AG04449 (cell line): ENCODE results near the gene ERC2.

Experiments
- CTCF ChIA-PET: fragments of 350-600 bp; formaldehyde crosslinking; extraction: SDS; loops from one replicate; lab custom pipeline; 2021; ENCODE audit warnings: antibody characterized with exemption; lab: Yijun Ruan, JAX
- POLR2A ChIA-PET: fragments of 400-600, 350-600 bp; formaldehyde crosslinking; extraction: SDS; loops from one replicate; lab custom pipeline; 2020; ENCODE audit warnings: antibody characterized with exemption, inconsistent platforms; lab: Yijun Ruan, JAX
- DNase-seq: peaks from one replicate; pipeline ENCODE4 v3.0.0-alpha.2; 2010; ENCODE audit warnings: low read depth, low spot score
- H3K4me3 ChIP-seq: 2 replicates; pipeline ENCODE4 v1.5.1; 2011; ENCODE audit warnings: low read depth, mild to moderate bottlenecking, control low read depth, low read length
- TF ChIP-seq, protein P1 (sequence below): IDR thresholded peaks from one replicate; pipeline ENCODE4 v1.5.1; 2011; ENCODE audit warnings: mild to moderate bottlenecking, moderate library complexity, low read length, control low read depth, inconsistent platforms; ENCODE audit not compliant: insufficient read depth; ENCODE audit errors: missing control alignments

ERC2 gene

DNA sequence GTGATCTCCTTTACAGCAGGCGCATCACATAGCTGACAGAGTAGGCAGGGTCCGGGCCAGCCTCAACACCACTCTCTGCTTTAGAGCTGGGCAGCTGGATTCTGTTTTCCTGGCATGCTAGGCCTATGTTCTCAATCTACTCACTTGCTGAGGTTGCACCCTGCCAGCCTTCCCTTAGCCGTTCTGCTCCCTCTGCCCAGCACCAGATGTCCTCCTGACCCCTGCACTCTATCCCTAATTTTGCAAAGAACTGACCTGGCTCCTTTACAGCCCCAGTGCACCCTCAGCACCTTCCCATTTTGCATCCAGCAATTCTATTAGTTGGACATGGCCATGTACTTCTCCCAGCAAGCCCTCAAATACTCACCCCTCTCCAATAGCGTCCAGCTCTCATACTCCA lies 609.5 kb downstream of the ERC2 start:
- no peak overlapping the region for H3K4me3 ChIP-seq
- no peak for DNase-seq
- TF ChIP-seq, protein P1, sequence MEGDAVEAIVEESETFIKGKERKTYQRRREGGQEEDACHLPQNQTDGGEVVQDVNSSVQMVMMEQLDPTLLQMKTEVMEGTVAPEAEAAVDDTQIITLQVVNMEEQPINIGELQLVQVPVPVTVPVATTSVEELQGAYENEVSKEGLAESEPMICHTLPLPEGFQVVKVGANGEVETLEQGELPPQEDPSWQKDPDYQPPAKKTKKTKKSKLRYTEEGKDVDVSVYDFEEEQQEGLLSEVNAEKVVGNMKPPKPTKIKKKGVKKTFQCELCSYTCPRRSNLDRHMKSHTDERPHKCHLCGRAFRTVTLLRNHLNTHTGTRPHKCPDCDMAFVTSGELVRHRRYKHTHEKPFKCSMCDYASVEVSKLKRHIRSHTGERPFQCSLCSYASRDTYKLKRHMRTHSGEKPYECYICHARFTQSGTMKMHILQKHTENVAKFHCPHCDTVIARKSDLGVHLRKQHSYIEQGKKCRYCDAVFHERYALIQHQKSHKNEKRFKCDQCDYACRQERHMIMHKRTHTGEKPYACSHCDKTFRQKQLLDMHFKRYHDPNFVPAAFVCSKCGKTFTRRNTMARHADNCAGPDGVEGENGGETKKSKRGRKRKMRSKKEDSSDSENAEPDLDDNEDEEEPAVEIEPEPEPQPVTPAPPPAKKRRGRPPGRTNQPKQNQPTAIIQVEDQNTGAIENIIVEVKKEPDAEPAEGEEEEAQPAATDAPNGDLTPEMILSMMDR, result no peak
- POLR2A ChIA-PET, result no interaction called here
- CTCF ChIA-PET, result no interaction called here

DNA sequence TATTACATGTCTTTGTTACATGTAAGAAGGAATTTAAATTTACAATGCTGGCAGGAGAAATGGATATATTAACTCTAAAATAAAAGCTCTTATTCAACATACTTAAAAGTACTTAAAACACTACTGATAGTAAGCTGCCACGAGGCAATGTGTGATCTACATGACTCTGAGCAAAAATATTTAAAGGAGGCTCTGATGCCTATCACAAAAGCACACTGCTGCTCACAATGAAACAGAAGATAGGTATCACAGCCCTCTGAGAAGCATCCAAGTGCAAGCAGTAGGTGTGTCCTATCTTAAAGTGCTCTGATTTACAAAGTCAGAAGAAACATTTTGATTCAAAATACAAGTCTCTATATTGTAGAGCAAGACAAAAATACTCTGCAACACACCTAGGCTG lies 610.0 kb downstream of the ERC2 start:
- no peak overlapping the region for H3K4me3 ChIP-seq
- ChIA-PET POLR2A (no interaction called here), CTCF (no interaction called here)
- TF ChIP-seq, protein P1, result no peak
- DNase-seq, result no peak

DNA sequence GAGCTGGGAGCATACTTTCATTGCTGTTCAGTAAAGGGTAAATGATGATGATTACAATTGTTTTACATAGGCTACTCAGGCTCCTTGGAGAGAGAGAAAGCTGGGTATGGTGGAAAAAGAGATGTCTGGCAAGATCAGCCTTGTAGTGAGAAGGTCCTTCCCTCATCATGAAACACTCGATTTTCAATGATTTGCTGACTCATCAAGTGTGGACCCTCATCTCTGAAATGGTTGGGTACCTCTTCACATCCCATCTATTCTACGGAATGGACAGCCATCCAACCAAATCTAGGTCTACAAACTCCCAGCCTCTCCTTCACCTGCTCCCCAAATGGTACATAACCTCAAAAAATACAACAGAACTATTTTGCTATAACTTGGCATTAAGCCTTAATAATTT lies 610.6 kb downstream of the ERC2 start:
- ChIA-PET CTCF (no interaction called here), POLR2A (no interaction called here)
- no peak for DNase-seq
- TF ChIP-seq, protein P1, result no peak
- H3K4me3 ChIP-seq, result no peak overlapping the region

DNA sequence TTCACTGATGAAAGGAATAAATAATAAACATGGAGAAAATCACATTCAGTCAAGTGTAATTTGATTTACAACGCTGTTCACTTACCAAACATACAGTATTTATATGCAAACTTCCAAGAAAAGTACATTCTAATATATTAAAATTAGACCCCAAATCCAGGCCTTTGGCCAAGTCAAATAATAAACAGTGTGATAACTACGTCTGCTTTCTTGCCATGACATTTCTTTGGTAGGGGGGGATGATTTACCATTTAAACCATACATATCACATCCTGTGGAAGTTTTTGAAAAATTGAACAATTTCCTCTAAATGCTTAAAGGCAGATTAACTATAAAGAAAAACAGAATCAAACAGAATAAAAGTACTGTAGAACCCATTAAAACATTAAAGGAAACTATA lies 613.0 kb downstream of the ERC2 start:
- ChIA-PET CTCF (no interaction called here), POLR2A (no interaction called here)
- no peak overlapping the region for H3K4me3 ChIP-seq
- TF ChIP-seq, protein P1, result no peak
- DNase-seq, result no peak

DNA sequence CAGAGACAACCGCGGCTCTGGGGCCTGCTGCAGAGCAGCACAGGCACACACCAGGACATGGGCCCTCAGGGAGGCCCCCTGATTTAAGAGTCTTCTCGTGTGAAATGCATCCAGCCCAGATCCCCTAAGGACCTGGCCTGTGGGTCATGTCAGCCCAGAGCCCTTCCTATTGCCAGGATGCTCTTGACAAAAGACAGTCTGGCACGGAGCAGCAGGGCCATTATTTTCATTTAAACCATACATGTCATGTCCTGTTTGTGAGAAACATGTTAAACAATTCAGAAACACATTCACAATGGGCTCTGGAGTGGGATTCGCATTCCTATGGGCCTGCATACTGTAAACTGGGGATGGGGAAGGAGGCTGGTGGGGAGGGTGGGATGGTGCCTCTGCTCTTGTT lies 613.8 kb downstream of the ERC2 start:
- DNase-seq, result no peak
- TF ChIP-seq, protein P1, result no peak
- ChIA-PET POLR2A (no interaction called here), CTCF (no interaction called here)
- no peak overlapping the region for H3K4me3 ChIP-seq

DNA sequence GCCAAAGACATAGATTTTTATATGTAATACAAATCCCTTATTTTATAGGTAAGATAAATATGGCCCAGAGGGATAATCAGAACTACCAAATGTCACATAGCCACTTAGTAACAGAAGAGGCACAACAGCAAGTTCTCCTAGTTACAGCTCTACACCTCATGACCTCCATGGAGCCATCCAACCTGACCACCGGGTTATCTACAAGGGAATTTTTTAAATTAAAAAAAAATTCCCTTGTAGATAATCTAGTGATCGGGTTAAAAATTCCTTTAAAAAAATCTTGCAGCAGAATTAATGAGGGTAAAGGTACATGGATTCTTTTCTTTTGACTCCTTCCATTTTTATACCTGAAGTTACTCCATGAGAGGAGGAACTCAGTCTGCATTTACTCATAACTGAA lies 615.9 kb downstream of the ERC2 start:
- TF ChIP-seq, protein P1, result no peak
- ChIA-PET POLR2A (no interaction called here), CTCF (no interaction called here)

More for the DNA sequence above, 615.9 kb downstream of the ERC2 start:
- DNase-seq, result no peak
- no peak overlapping the region for H3K4me3 ChIP-seq
